T-helper 1 cell treated with Interleukin-12 subunit alpha and Interleukin-12 subunit beta and Interleukin-4 antibody, amounts not matched to agents 30 ng/mL and 1 ng/mL, for 36 hours (primary cell): ENCODE results near the gene RPA3. TPM values are rescaled to one million over a fixed set of nuclear protein-coding genes. Genes with fewer than 3 reads are reported as not detected.

Experiments
- intact Hi-C: fragments of 100-400 bp; cut with micrococcal nuclease; formaldehyde crosslinking; loops from one replicate; pipeline ENCODE4 v1.15.1; 2024
- total RNA-seq: library from RNA; stranded (reverse); gene quantifications from 2 replicates; pipeline ENCODE4 v1.2.3, GENCODE V29; 2022

Gene RPA3
- total RNA-seq, 1 donor from 2014 or later = 69.7 TPM

- intact Hi-C loops = no loop called here
These were observed 23.1 kb downstream of the RPA3 start for GRCh38 chr7:7695111-7695817.

- intact Hi-C loops = no loop called here
These were observed 23.9 kb downstream of the RPA3 start for GRCh38 chr7:7694542-7694941.

GRCh38 chr7:7693881-7694280 lies 24.5 kb downstream of the RPA3 start:
- intact Hi-C loops = no loop called here

- intact Hi-C loops = no loop called here
These were observed 29.5 kb downstream of the RPA3 start for GRCh38 chr7:7688956-7689355.

- intact Hi-C loops = no loop called here
These were observed 30.1 kb downstream of the RPA3 start for GRCh38 chr7:7688310-7688709.

GRCh38 chr7:7687800-7688199 lies 30.6 kb downstream of the RPA3 start:
- intact Hi-C loops = no loop called here

GRCh38 chr7:7686811-7687508 lies 31.4 kb downstream of the RPA3 start:
- intact Hi-C loops = no loop called here

GRCh38 chr7:7682861-7683260 lies 35.5 kb downstream of the RPA3 start:
- intact Hi-C loops = loop anchor here (1.0 to 5.0 kb wide), 3 partner anchors 86 to 449 kb away; partner anchors contain the start of gene GLCCI1

GRCh38 chr7:7681936-7682329 lies 36.5 kb downstream of the RPA3 start:
- intact Hi-C loops = loop anchor here (1.0 to 5.0 kb wide), 10 partner anchors 37 to 614 kb away; partner anchors contain the start of genes GLCCI1 and UMAD1

- intact Hi-C loops = loop anchor here (1.0 to 5.0 kb wide), 9 partner anchors 38 to 615 kb away; partner anchors contain the start of gene UMAD1
These were observed 37.0 kb downstream of the RPA3 start for GRCh38 chr7:7681191-7681935.

GRCh38 chr7:7679640-7680039 lies 38.8 kb downstream of the RPA3 start:
- intact Hi-C loops = loop anchor here (5.0 kb wide), 2 partner anchors 82 to 453 kb away; no protein-coding TSS in a partner anchor

GRCh38 chr7:7675686-7676085 lies 42.7 kb downstream of the RPA3 start:
- intact Hi-C loops = loop anchor here (2.0 kb wide), 1 partner anchor 617 kb away; no protein-coding TSS in a partner anchor

- intact Hi-C loops = loop anchor here (5.0 kb wide), 1 partner anchor 571 kb away; no protein-coding TSS in a partner anchor
These were observed 45.2 kb downstream of the RPA3 start for GRCh38 chr7:7673240-7673550.

GRCh38 chr7:7672545-7673239 lies 45.7 kb downstream of the RPA3 start:
- intact Hi-C loops = loop anchor here (5.0 kb wide), 1 partner anchor 570 kb away; no protein-coding TSS in a partner anchor

GRCh38 chr7:7671361-7671760 lies 47.0 kb downstream of the RPA3 start:
- intact Hi-C loops = loop anchor here (5.0 kb wide), 1 partner anchor 569 kb away; no protein-coding TSS in a partner anchor

GRCh38 chr7:7670490-7670889 lies 47.9 kb downstream of the RPA3 start:
- intact Hi-C loops = loop anchor here (5.0 kb wide), 1 partner anchor 568 kb away; no protein-coding TSS in a partner anchor

- intact Hi-C loops = no loop called here
These were observed 49.7 kb downstream of the RPA3 start for GRCh38 chr7:7668706-7669105.

- intact Hi-C loops = no loop called here
These were observed 51.2 kb downstream of the RPA3 start for GRCh38 chr7:7667187-7667586.

- intact Hi-C loops = no loop called here
These were observed 53.4 kb downstream of the RPA3 start for GRCh38 chr7:7665031-7665430.

GRCh38 chr7:7664291-7664690 lies 54.1 kb downstream of the RPA3 start:
- intact Hi-C loops = no loop called here

- intact Hi-C loops = no loop called here
These were observed 55.9 kb downstream of the RPA3 start for GRCh38 chr7:7662527-7662926.
